Measurements from ENCODE around the gene PBX1.

Gene PBX1

DNA sequence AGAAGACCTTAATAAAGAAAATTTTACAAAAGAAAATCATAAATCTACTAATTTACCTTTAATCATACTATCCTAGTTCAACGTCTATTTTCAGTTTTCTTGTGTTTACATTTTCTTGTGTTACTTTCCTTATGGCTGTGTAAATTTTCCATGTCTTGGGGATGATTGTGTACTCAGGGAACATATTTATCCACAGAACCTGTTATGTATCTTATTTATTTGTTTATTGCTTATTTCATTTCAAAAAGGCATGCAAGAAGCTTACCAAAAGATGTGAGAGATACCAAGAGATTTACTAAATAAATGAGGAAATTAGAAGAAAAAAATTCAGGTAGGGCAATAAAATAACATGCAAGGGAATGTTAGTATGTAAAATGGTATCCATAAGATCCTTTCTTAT lies 22.8 kb downstream of the PBX1 start:
- Histone ChIP-seq H3K4me1 (ENCODE audit: control insufficient read depth, low read length) (no peaks in the 10 kb centered on the region), H3K36me3 (ENCODE audit: control insufficient read depth, low read length) (no peaks in the 10 kb centered on the region), H3K27me3 (ENCODE audit: control insufficient read depth, low read length) (no peaks in the 10 kb centered on the region), H3K4me3 (ENCODE audit: low read length) (no peak overlapping the region), H3F3A (ENCODE audit: control insufficient read depth, insufficient read depth) (no peaks in the 10 kb centered on the region), H3K79me2 (ENCODE audit: control insufficient read depth, low read length) (no peaks in the 10 kb centered on the region), H4K20me1 (ENCODE audit: control insufficient read depth, insufficient read depth, low read depth, low read length) (no peaks in the 10 kb centered on the region), H3K4me2 (ENCODE audit: low read length) (no peak overlapping the region), H3K27ac (ENCODE audit: low read depth, low read length) (no peak overlapping the region), H3K9me3 (ENCODE audit: control insufficient read depth, insufficient read depth, low read length) (no peaks in the 10 kb centered on the region), H3K9me2 (replicated peaks; ENCODE audit: control insufficient read depth, low read length) (no peaks in the 10 kb centered on the region)
- TF ChIP-seq, protein P1, sequence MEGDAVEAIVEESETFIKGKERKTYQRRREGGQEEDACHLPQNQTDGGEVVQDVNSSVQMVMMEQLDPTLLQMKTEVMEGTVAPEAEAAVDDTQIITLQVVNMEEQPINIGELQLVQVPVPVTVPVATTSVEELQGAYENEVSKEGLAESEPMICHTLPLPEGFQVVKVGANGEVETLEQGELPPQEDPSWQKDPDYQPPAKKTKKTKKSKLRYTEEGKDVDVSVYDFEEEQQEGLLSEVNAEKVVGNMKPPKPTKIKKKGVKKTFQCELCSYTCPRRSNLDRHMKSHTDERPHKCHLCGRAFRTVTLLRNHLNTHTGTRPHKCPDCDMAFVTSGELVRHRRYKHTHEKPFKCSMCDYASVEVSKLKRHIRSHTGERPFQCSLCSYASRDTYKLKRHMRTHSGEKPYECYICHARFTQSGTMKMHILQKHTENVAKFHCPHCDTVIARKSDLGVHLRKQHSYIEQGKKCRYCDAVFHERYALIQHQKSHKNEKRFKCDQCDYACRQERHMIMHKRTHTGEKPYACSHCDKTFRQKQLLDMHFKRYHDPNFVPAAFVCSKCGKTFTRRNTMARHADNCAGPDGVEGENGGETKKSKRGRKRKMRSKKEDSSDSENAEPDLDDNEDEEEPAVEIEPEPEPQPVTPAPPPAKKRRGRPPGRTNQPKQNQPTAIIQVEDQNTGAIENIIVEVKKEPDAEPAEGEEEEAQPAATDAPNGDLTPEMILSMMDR (IDR thresholded peaks at IDR 0.05; ENCODE audit: low read depth, low read length, poor library complexity, severe bottlenecking), result no peak
- TF ChIP-seq EZH2phosphoT487 (IDR thresholded peaks at IDR 0.05; ENCODE audit: borderline replicate concordance, low read length), result no peak

- no peaks in the 10 kb centered on the region for H3K9me2 ChIP-seq (replicated peaks; ENCODE audit: control insufficient read depth, low read length)
- no peaks in the 10 kb centered on the region; the same call in 1 of the 2 replicates for H3K27me3 ChIP-seq (ENCODE audit: control insufficient read depth, low read length)
- H3K9me3 ChIP-seq (ENCODE audit: control insufficient read depth, insufficient read depth, low read length), result no peaks in the 10 kb centered on the region
- no peak for TF ChIP-seq EZH2phosphoT487 (IDR thresholded peaks at IDR 0.05; ENCODE audit: borderline replicate concordance, low read length)
- TF ChIP-seq, protein P1 (IDR thresholded peaks at IDR 0.05; ENCODE audit: low read depth, low read length, poor library complexity, severe bottlenecking), result no peak
- H3K4me2 ChIP-seq (ENCODE audit: low read length), result no peak overlapping the region
- H3K4me1 ChIP-seq (ENCODE audit: control insufficient read depth, low read length), result no peaks in the 10 kb centered on the region
- H3K36me3 ChIP-seq (ENCODE audit: control insufficient read depth, low read length), result no peaks in the 10 kb centered on the region
- H3K27ac ChIP-seq (ENCODE audit: low read depth, low read length), result no peak overlapping the region
- no peaks in the 10 kb centered on the region for H3K79me2 ChIP-seq (ENCODE audit: control insufficient read depth, low read length)
- H3K4me3 ChIP-seq (ENCODE audit: low read length), result no peak overlapping the region
- H4K20me1 ChIP-seq (ENCODE audit: control insufficient read depth, insufficient read depth, low read depth, low read length), result no peaks in the 10 kb centered on the region
- no peaks in the 10 kb centered on the region for H3F3A ChIP-seq (ENCODE audit: control insufficient read depth, insufficient read depth)
Observed at GRCh38 chr1:164583196-164583595, 24.2 kb downstream of the PBX1 start.

DNA sequence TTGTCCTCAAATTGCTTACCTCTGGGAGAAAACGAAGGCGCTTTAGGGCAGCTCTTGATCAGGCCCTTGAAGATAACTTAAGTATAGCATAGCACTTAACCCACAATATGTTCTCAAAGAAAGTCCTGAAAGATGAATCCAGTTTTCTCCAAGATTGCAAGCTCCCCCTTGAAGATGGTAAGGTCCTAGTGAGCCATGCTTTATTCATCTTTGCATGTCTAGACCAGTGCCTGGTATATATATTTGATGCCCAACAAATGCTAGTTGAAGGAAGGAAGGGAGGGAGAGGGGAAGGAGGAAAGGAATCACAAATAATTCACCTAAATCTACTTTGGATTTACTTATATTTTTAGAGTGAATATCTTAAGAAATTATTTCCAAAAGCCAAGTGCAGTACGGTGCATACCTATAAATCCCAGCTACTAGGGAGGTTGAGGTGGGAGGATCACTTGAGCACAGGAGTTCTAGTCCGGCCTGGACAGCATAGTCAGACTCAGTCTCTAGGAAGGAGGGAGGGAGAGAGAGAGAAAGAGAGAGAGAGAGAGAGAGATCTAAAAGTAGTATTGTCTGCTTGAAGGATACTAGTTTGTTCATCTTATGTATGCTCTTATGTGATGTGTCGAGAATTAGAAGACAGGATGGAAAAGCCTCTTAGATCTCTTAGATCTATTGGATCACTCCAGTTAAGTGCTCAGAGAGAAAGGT lies 25.0 kb downstream of the PBX1 start:
- no peak for TF ChIP-seq EZH2phosphoT487 (IDR thresholded peaks at IDR 0.05; ENCODE audit: borderline replicate concordance, low read length)
- TF ChIP-seq, protein P1 (IDR thresholded peaks at IDR 0.05; ENCODE audit: low read depth, low read length, poor library complexity, severe bottlenecking), result no peak
- Histone ChIP-seq H3K27me3 (ENCODE audit: control insufficient read depth, low read length) (no peaks in the 10 kb centered on the region; the same call in 1 of the 2 replicates), H4K20me1 (ENCODE audit: control insufficient read depth, insufficient read depth, low read depth, low read length) (no peaks in the 10 kb centered on the region), H3K9me3 (ENCODE audit: control insufficient read depth, insufficient read depth, low read length) (no peaks in the 10 kb centered on the region), H3K4me3 (ENCODE audit: low read length) (no peak overlapping the region), H3K36me3 (ENCODE audit: control insufficient read depth, low read length) (no peaks in the 10 kb centered on the region), H3F3A (ENCODE audit: control insufficient read depth, insufficient read depth) (no peaks in the 10 kb centered on the region), H3K27ac (ENCODE audit: low read depth, low read length) (no peak overlapping the region), H3K4me2 (ENCODE audit: low read length) (no peak overlapping the region), H3K79me2 (ENCODE audit: control insufficient read depth, low read length) (no peaks in the 10 kb centered on the region), H3K4me1 (ENCODE audit: control insufficient read depth, low read length) (no peaks in the 10 kb centered on the region), H3K9me2 (replicated peaks; ENCODE audit: control insufficient read depth, low read length) (no peaks in the 10 kb centered on the region)

Measured in DOHH2 (cell line).